ENCODE results near the gene HIP1.

- TF ChIP-seq CTCF (conservative IDR thresholded peaks at IDR 0.05; ENCODE audit: low read depth, low read length) (no peak), RAD21 (IDR thresholded peaks at IDR 0.05; ENCODE audit: low read length) (no peak), MAZ (IDR thresholded peaks at IDR 0.05; ENCODE audit: borderline replicate concordance, low read depth, low read length) (no peak), POLR2A (IDR thresholded peaks at IDR 0.05; ENCODE audit: low read depth, low read length) (no peak), RCOR1 (IDR thresholded peaks at IDR 0.05; ENCODE audit: insufficient replicate concordance, low read length) (no peak), MAFK (IDR thresholded peaks at IDR 0.05; ENCODE audit: low read depth, low read length) (no peak), USF2 (IDR thresholded peaks at IDR 0.05; ENCODE audit: low read depth, low read length) (no peak)
Measured at GRCh38 chr7:75716992-75717626, 21.6 kb downstream of the HIP1 start.
